LNCAP (cell line): ENCODE results near the gene CUEDC1.

ENCODE experiments used
- CTCF ChIP-seq: fragments of 450-650 bp; IDR thresholded peaks from 2 replicates; pipeline ENCODE4 v1.5.1; 2017; ENCODE audit warnings: mild to moderate bottlenecking

The CUEDC1 gene

GRCh38 chr17:57839571-57839923 is 115.7 kb downstream of the CUEDC1 start:
- TF ChIP-seq CTCF, result no peak

- no peak for TF ChIP-seq CTCF
Observed at GRCh38 chr17:57838857-57839570, 116.2 kb downstream of the CUEDC1 start.

- no peak for TF ChIP-seq CTCF
Observed at GRCh38 chr17:57838453-57838852, 116.8 kb downstream of the CUEDC1 start.

GRCh38 chr17:57835333-57835900 is 119.8 kb downstream of the CUEDC1 start:
- no peak for TF ChIP-seq CTCF

- peak; percentile 22; the same call in 1 of the 2 replicates for TF ChIP-seq CTCF
Observed at GRCh38 chr17:57834146-57834741, 121.0 kb downstream of the CUEDC1 start.

- TF ChIP-seq CTCF, result peak; percentile 98
Observed at GRCh38 chr17:57833179-57833939, 121.9 kb downstream of the CUEDC1 start.

GRCh38 chr17:57832314-57833178 is 122.7 kb downstream of the CUEDC1 start:
- no peak for TF ChIP-seq CTCF
